Measurements from ENCODE around the gene ZNF24. TPM values are rescaled to one million over a fixed set of nuclear protein-coding genes. Genes with fewer than 3 reads are reported as not detected.

Gene ZNF24
- total and polyA plus RNA-seq, 10 of the 15 experiments (the other 5 are each of a cell fraction or from before 2014, with no cell fraction given) = 13.6 to 41.7 (median 28.3) TPM

GRCh38 chr18:35393716-35394115, 49.5 kb upstream of the ZNF24 start:
- no peak for ATAC-seq
- no peak for TF ChIP-seq BCL11A (IDR thresholded peaks at IDR 0.05; ENCODE audit: low read depth, low read length)
- no peak for TF ChIP-seq SKIL (IDR thresholded peaks at IDR 0.05; ENCODE audit: low read depth, poor library complexity, severe bottlenecking)
- TF ChIP-seq SUPT20H (IDR thresholded peaks at IDR 0.05; ENCODE audit: borderline replicate concordance, control insufficient read depth, low read depth, low read length) = no peak
- TF ChIP-seq PML (IDR thresholded peaks at IDR 0.05; ENCODE audit: low read length) = no peak
- TF ChIP-seq STAT1 (conservative IDR thresholded peaks at IDR 0.05) = no peak
- no peak for TF ChIP-seq RCOR1 (conservative IDR thresholded peaks at IDR 0.05; ENCODE audit: low read depth, low read length)
- no peak for TF ChIP-seq REST (IDR thresholded peaks at IDR 0.05; ENCODE audit: low read depth, low read length)
- TF ChIP-seq IRF4 (IDR thresholded peaks at IDR 0.05; ENCODE audit: low read depth, low read length) = no peak
- no peak for TF ChIP-seq NKRF (conservative IDR thresholded peaks at IDR 0.05)
- no peak for TF ChIP-seq IRF5 (IDR thresholded peaks at IDR 0.05; ENCODE audit: borderline replicate concordance)
- TF ChIP-seq SMAD5 (IDR thresholded peaks at IDR 0.05; ENCODE audit: low read depth) = no peak
- H3K9ac ChIP-seq (ENCODE audit: control insufficient read depth, insufficient read depth, low read length) = no peak overlapping the region
- H3K9me3 ChIP-seq (replicated peaks; ENCODE audit: control insufficient read depth, insufficient read depth, low read length) = no peaks in the 10 kb centered on the region; the same call in 2 of the 3 replicates
- SMC1A ChIA-PET (ENCODE audit: uncharacterized antibody, unreplicated experiment) = interaction anchor here (0.7 to 1.2 kb wide), 3 partner anchors 14 to 118 kb away, joined by 3 read pairs; no protein-coding TSS in a partner anchor
- no TSS peak for BruUV-seq (replicated peaks)
- no peaks in the 10 kb centered on the region for H3K4me1 ChIP-seq (ENCODE audit: control insufficient read depth, insufficient read depth, low read length)
- in situ Hi-C loops (cut with MboI) = no loop called here
- H4K20me1 ChIP-seq (ENCODE audit: control insufficient read depth, insufficient read depth) = no peaks in the 10 kb centered on the region
- CTCF ChIA-PET = no interaction called here
- RAD21 ChIA-PET (ENCODE audit: unreplicated experiment) = no interaction called here
- no peak for FAIRE-seq
- no peaks in the 10 kb centered on the region for H3K27me3 ChIP-seq (replicated peaks in 1 of 2; ENCODE audit: control insufficient read depth in 2 of 2, insufficient read depth in 2 of 2, low read length in 1 of 2)
- no peaks in the 10 kb centered on the region for H3K79me2 ChIP-seq (ENCODE audit: control insufficient read depth, insufficient read depth, low read length)
- POLR2A ChIA-PET = no interaction called here
- H3K4me2 ChIP-seq (ENCODE audit: control insufficient read depth, insufficient read depth) = no peak overlapping the region
- H3K36me3 ChIP-seq (ENCODE audit: control insufficient read depth in 2 of 2, insufficient read depth in 2 of 2, low read length in 1 of 2) = no peaks in the 10 kb centered on the region
- no peak overlapping the region for H2AFZ ChIP-seq (ENCODE audit: control insufficient read depth, low read depth, low read length)
- H3K4me3 ChIP-seq = no peak overlapping the region
- intact Hi-C loops (cut with micrococcal nuclease; ENCODE audit: unreplicated experiment) = no loop called here
- H3K27ac ChIP-seq (ENCODE audit: control insufficient read depth, insufficient read depth) = no peak overlapping the region
- DNase-seq (ENCODE audit: low read depth, low spot score) = no peak
